Loucy (cell line): ENCODE results near the gene STRA8.
A peak's percentile ranks its signal among the peaks of the same experiment; 100 is the strongest.
"Not testable (repeated sequence)": the region's sequence is repeated elsewhere in the genome, so short reads cannot be mapped to it uniquely, and the experiment has no call there.

Source experiments
- H2AFZ ChIP-seq: fragments of 200-600 bp; sonication (generic); 2 replicates; pipeline ENCODE4 v1.6.0; 2016; ENCODE audit warnings: antibody characterized with exemption, mild to moderate bottlenecking, low read length, moderate library complexity
- H3F3A ChIP-seq: fragments of 200-600 bp; 2 replicates; pipeline ENCODE4 v1.6.0; 2016; ENCODE audit warnings: antibody characterized with exemption, low read depth, mild to moderate bottlenecking
- H3K27me3 ChIP-seq: fragments of 200-600 bp; sonication (generic); 2 replicates; pipeline ENCODE4 v1.6.1; 2014; ENCODE audit warnings: low read length, mild to moderate bottlenecking; ENCODE audit not compliant: insufficient read depth, poor library complexity, severe bottlenecking
- H3K36me3 ChIP-seq: fragments of 200-600 bp; sonication (generic); 2 replicates; pipeline ENCODE4 v1.6.1; 2016; ENCODE audit warnings: low read length; ENCODE audit not compliant: insufficient read depth
- H3K4me1 ChIP-seq: fragments of 200-600 bp; sonication (generic); 2 replicates; pipeline ENCODE4 v1.5.1; 2014; ENCODE audit warnings: low read length, mild to moderate bottlenecking; ENCODE audit not compliant: insufficient read depth, poor library complexity, severe bottlenecking
- H3K4me2 ChIP-seq: fragments of 200-600 bp; sonication (generic); 2 replicates; pipeline ENCODE4 v1.6.0; 2014; ENCODE audit warnings: antibody characterized with exemption, low read length, low read depth, mild to moderate bottlenecking; ENCODE audit not compliant: poor library complexity, severe bottlenecking
- H3K4me3 ChIP-seq: fragments of 200-600 bp; sonication (generic); 2 replicates; pipeline ENCODE4 v1.5.1; 2014; ENCODE audit warnings: low read length, mild to moderate bottlenecking, mixed read lengths; ENCODE audit not compliant: poor library complexity, severe bottlenecking
- H3K79me2 ChIP-seq: fragments of 200-600 bp; sonication (generic); 2 replicates; pipeline ENCODE4 v1.6.1; 2014; ENCODE audit warnings: low read length; ENCODE audit not compliant: insufficient read depth
- H3K9ac ChIP-seq: fragments of 200-600 bp; sonication (generic); 2 replicates; pipeline ENCODE4 v1.6.0; 2014; ENCODE audit warnings: mild to moderate bottlenecking, low read depth, low read length, moderate library complexity; ENCODE audit not compliant: poor library complexity, severe bottlenecking
- H3K9me2 ChIP-seq: fragments of 200-600 bp; sonication (generic); replicated peaks from 2 replicates; pipeline ENCODE4 v1.6.1; 2016; ENCODE audit warnings: low read depth, low read length, mixed read lengths
- H3K9me3 ChIP-seq: fragments of 200-600 bp; sonication (generic); 2 replicates; pipeline ENCODE4 v1.6.1; 2014; ENCODE audit warnings: mild to moderate bottlenecking, antibody characterized with exemption, low read length, low read depth; ENCODE audit not compliant: insufficient read depth
- H4K20me1 ChIP-seq: fragments of 200-600 bp; sonication (generic); 2 replicates; pipeline ENCODE4 v1.6.0; 2014; ENCODE audit warnings: antibody characterized with exemption, low read length, mild to moderate bottlenecking; ENCODE audit not compliant: insufficient read depth, poor library complexity, severe bottlenecking
- CTCF ChIP-seq: fragments of 200-600 bp; sonication (generic); conservative IDR thresholded peaks from 2 replicates; pipeline ENCODE4 v1.5.1; 2014; ENCODE audit warnings: mild to moderate bottlenecking, antibody characterized with exemption, low read length
- EZH2phosphoT487 ChIP-seq: fragments of 200-600 bp; IDR thresholded peaks from 2 replicates; pipeline ENCODE4 v1.6.1; 2018; ENCODE audit warnings: antibody characterized with exemption, mild to moderate bottlenecking, moderate library complexity, borderline replicate concordance

STRA8 gene

GRCh38 chr7:135211179-135211945 lies 22.3 kb upstream of the STRA8 start, which contains the start of gene WDR91:
WDR91 (minus strand) TSS chr7:135211526; CDS start chr7:135211502, 24 bp downstream.
- Histone ChIP-seq H3K9me3 (no peaks in the 10 kb centered on the region), H3K27me3 (no peaks in the 10 kb centered on the region), H3K9ac (peak within 1 kb of the TSS; percentile 79), H3K4me1 (peaks cover 30% of the 10 kb centered on the region), H3F3A (no peaks in the 10 kb centered on the region), H3K4me2 (peak within 1 kb of the TSS; percentile 92), H3K9me2 (no peaks in the 10 kb centered on the region), H3K36me3 (no peaks in the 10 kb centered on the region), H2AFZ (peak within 1 kb of the TSS; percentile 99), H3K79me2 (peaks cover 4% of the 10 kb centered on the region; the same call in 1 of the 2 replicates), H4K20me1 (no peaks in the 10 kb centered on the region), H3K4me3 (peak within 1 kb of the TSS; percentile 84)
- 0 out of 2 replicates have a peak, but pooled peaks have one; percentile 19 for TF ChIP-seq CTCF
- no peak for TF ChIP-seq EZH2phosphoT487

GRCh38 chr7:135211946-135212685 lies 21.5 kb upstream of the STRA8 start:
- H3K4me1 ChIP-seq = peaks cover 30% of the 10 kb centered on the region
- peak overlapping the region; percentile 84 for H3K4me3 ChIP-seq

GRCh38 chr7:135213831-135214230 lies 19.8 kb upstream of the STRA8 start:
- H3K9me2 ChIP-seq = no peaks in the 10 kb centered on the region
- H3K27me3 ChIP-seq = no peaks in the 10 kb centered on the region
- H3F3A ChIP-seq = no peaks in the 10 kb centered on the region
- no peak for TF ChIP-seq CTCF
- no peak for TF ChIP-seq EZH2phosphoT487
- no peak overlapping the region for H3K9ac ChIP-seq
- H3K4me3 ChIP-seq = no peak overlapping the region
- H2AFZ ChIP-seq = no peak overlapping the region
- no peaks in the 10 kb centered on the region for H4K20me1 ChIP-seq
- peaks cover 18% of the 10 kb centered on the region for H3K4me1 ChIP-seq
- H3K9me3 ChIP-seq = no peaks in the 10 kb centered on the region
- H3K79me2 ChIP-seq = peaks cover 4% of the 10 kb centered on the region; the same call in 1 of the 2 replicates
- H3K4me2 ChIP-seq = no peak overlapping the region
- no peaks in the 10 kb centered on the region for H3K36me3 ChIP-seq

More at GRCh38 chr7:135211946-135212685, 21.5 kb upstream of the STRA8 start:
- not testable (repeated sequence) for H3K9me3 ChIP-seq, H3F3A ChIP-seq, H3K79me2 ChIP-seq, H3K36me3 ChIP-seq, H3K9me2 ChIP-seq, H3K27me3 ChIP-seq, H4K20me1 ChIP-seq
- Histone ChIP-seq H3K4me2 (peak overlapping the region; percentile 89), H2AFZ (peak overlapping the region; percentile 99), H3K9ac (peak overlapping the region; percentile 79)
